ENCODE data around the gene XPR1.
A peak's percentile ranks its signal among the peaks of the same experiment; 100 is the strongest.
"Not testable (repeated sequence)": the region's sequence is repeated elsewhere in the genome, so short reads cannot be mapped to it uniquely, and the experiment has no call there.

XPR1 gene

GRCh38 chr1:180841415-180841814 lies 209.6 kb downstream of the XPR1 start:
- no peak for DNase-seq (ENCODE audit: low spot score)

- peak; percentile 70 for DNase-seq (ENCODE audit: low spot score)
Measured at GRCh38 chr1:180842052-180842451, 210.2 kb downstream of the XPR1 start.

- peak; percentile 9 for DNase-seq (ENCODE audit: low spot score)
Measured at GRCh38 chr1:180842491-180843275, 210.9 kb downstream of the XPR1 start.

GRCh38 chr1:180845352-180845751 lies 213.5 kb downstream of the XPR1 start:
- no peak for DNase-seq (ENCODE audit: low spot score)

- DNase-seq (ENCODE audit: low spot score) = no peak
Measured at GRCh38 chr1:180848191-180848590, 216.4 kb downstream of the XPR1 start.

- DNase-seq (ENCODE audit: low spot score) = no peak
Measured at GRCh38 chr1:180849031-180849775, 217.4 kb downstream of the XPR1 start.

- no peak for DNase-seq (ENCODE audit: low spot score)
Measured at GRCh38 chr1:180851995-180852887, 220.4 kb downstream of the XPR1 start.

GRCh38 chr1:180854001-180854400 lies 222.2 kb downstream of the XPR1 start:
- no peak for DNase-seq (ENCODE audit: low spot score)

- DNase-seq (ENCODE audit: low spot score) = no peak
Measured at GRCh38 chr1:180854456-180854855, 222.6 kb downstream of the XPR1 start.

- not testable (repeated sequence) for DNase-seq (ENCODE audit: low spot score)
Measured at GRCh38 chr1:180857947-180858725, 226.3 kb downstream of the XPR1 start.

GRCh38 chr1:180859306-180859705 lies 227.5 kb downstream of the XPR1 start:
- no peak for DNase-seq (ENCODE audit: low spot score)

GRCh38 chr1:180860535-180860934 lies 228.7 kb downstream of the XPR1 start:
- DNase-seq (ENCODE audit: low spot score) = no peak

GRCh38 chr1:180862305-180862704 lies 230.5 kb downstream of the XPR1 start:
- DNase-seq (ENCODE audit: low spot score) = no peak

GRCh38 chr1:180863158-180863775 lies 231.4 kb downstream of the XPR1 start:
- peak; percentile 55 for DNase-seq (ENCODE audit: low spot score)

GRCh38 chr1:180881806-180882509 lies 250.1 kb downstream of the XPR1 start:
- peak; percentile 66 for DNase-seq (ENCODE audit: low spot score)

- DNase-seq (ENCODE audit: low spot score) = no peak
Measured at GRCh38 chr1:180884588-180885300, 252.9 kb downstream of the XPR1 start.

GRCh38 chr1:180886338-180886737 lies 254.5 kb downstream of the XPR1 start:
- no peak for DNase-seq (ENCODE audit: low spot score)

- DNase-seq (ENCODE audit: low spot score) = no peak
Measured at GRCh38 chr1:180887841-180888240, 256.0 kb downstream of the XPR1 start.

- DNase-seq (ENCODE audit: low spot score) = no peak
Measured at GRCh38 chr1:180888870-180889269, 257.0 kb downstream of the XPR1 start.

- no peak for DNase-seq (ENCODE audit: low spot score)
Measured at GRCh38 chr1:180889325-180889724, 257.5 kb downstream of the XPR1 start.
